HCT116 (cell line): ENCODE data around the gene ADGRA1.

Source experiments
- CEBPB ChIP-seq: IDR thresholded peaks from 2 replicates; pipeline ENCODE4 v1.6.1; 2012; ENCODE audit warnings: low read depth
- EGR1 ChIP-seq: IDR thresholded peaks from 2 replicates; pipeline ENCODE4 v1.6.1; 2012; ENCODE audit warnings: low read depth
- ELF1 ChIP-seq: IDR thresholded peaks from 2 replicates; pipeline ENCODE4 v1.6.1; 2012; ENCODE audit warnings: low read depth, borderline replicate concordance
- EZH2 ChIP-seq: fragments of 200-600 bp; sonication (generic); IDR thresholded peaks from 2 replicates; pipeline ENCODE4 v1.6.1; 2017; ENCODE audit warnings: antibody characterized with exemption, mixed run types
- FOSL1 ChIP-seq: IDR thresholded peaks from 2 replicates; pipeline ENCODE4 v1.6.1; 2012; ENCODE audit warnings: low read depth
- JUND ChIP-seq: IDR thresholded peaks from 2 replicates; pipeline ENCODE4 v1.6.1; 2012
- POLR2A ChIP-seq: IDR thresholded peaks from 2 replicates; pipeline ENCODE4 v1.7.0; 2011; ENCODE audit warnings: borderline replicate concordance; ENCODE audit not compliant: insufficient read depth, insufficient read length; ENCODE audit errors: extremely low read depth
- POLR2AphosphoS5 ChIP-seq: IDR thresholded peaks from 2 replicates; pipeline ENCODE4 v1.6.1; 2011; ENCODE audit warnings: mild to moderate bottlenecking, low read depth, low read length, moderate library complexity
- RAD21 ChIP-seq: IDR thresholded peaks from 2 replicates; pipeline ENCODE4 v1.6.1; 2012; ENCODE audit warnings: low read depth, mild to moderate bottlenecking
- SIN3A ChIP-seq: IDR thresholded peaks from 2 replicates; pipeline ENCODE4 v1.6.1; 2012; ENCODE audit warnings: low read depth
- YY1 ChIP-seq: IDR thresholded peaks from 2 replicates; pipeline ENCODE4 v1.6.1; 2011; ENCODE audit warnings: low read length, low read depth, moderate library complexity, mild to moderate bottlenecking; ENCODE audit not compliant: insufficient replicate concordance; ENCODE audit errors: extremely low read depth
- ZNF274 ChIP-seq: fragments of 200-500 bp; sonication (Bioruptor generic); IDR thresholded peaks from 2 replicates; pipeline ENCODE4 v1.6.1; 2014; ENCODE audit warnings: mild to moderate bottlenecking, low read depth, low read length, inconsistent platforms
- TF ChIP-seq, protein P1 (sequence below): IDR thresholded peaks from 2 replicates; pipeline ENCODE4 v1.6.1; 2012; ENCODE audit warnings: low read depth
- TF ChIP-seq, protein P2 (sequence below), 3 experiments: fragments of 200-600 bp in 1 of 3; sonication (generic) in 1 of 3; IDR thresholded peaks in 2 of 3; conservative IDR thresholded peaks in 1 of 3; 2 replicates each; pipeline ENCODE4 v1.5.1; 2012 to 2017; ENCODE audit warnings: low read depth in 2 of 3, low read length in 2 of 3, antibody characterized with exemption in 1 of 3, borderline replicate concordance in 1 of 3, control low read depth in 1 of 3, mild to moderate bottlenecking in 1 of 3, mixed read lengths in 1 of 3, mixed run types in 1 of 3, moderate library complexity in 1 of 3; ENCODE audit not compliant: insufficient read depth in 1 of 3

DNA sequence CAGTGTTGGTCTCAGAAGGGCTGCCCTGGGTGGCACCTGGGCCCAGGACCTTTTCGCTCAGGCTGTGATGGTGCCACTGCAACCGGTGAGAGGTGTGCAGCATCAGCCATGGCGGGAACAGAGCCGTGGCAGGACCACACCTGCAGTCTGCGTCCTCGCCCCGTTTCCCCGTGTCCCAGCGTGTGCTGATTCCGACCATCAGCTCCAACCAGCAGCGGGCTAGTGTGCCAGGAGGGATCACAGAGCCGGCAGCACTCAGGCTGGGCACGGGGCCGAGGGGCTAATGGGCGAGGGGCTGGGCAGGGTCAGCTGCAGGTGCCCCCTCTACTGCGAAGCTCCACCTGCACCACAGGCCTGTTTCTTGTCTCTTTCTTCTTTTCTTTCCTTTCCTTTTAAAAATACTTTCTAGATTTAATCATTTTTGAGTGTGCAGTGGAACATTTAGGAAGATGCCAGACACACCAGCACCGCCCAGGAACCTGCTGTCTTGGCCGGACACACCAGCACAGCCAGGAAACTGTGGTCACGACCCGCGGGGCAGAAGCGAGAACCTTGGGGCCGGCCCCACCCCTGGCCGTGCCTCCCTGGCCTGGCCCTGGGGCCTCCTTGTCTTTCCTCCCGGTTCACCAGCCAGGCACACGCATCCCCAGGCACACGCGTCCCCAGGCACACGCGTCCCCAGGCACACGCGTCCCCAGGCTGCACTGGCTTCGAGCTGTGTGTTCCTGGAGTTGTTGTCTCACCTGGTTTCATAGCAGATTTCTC is 34.6 kb downstream of the ADGRA1 start:
- TF ChIP-seq, protein P1, sequence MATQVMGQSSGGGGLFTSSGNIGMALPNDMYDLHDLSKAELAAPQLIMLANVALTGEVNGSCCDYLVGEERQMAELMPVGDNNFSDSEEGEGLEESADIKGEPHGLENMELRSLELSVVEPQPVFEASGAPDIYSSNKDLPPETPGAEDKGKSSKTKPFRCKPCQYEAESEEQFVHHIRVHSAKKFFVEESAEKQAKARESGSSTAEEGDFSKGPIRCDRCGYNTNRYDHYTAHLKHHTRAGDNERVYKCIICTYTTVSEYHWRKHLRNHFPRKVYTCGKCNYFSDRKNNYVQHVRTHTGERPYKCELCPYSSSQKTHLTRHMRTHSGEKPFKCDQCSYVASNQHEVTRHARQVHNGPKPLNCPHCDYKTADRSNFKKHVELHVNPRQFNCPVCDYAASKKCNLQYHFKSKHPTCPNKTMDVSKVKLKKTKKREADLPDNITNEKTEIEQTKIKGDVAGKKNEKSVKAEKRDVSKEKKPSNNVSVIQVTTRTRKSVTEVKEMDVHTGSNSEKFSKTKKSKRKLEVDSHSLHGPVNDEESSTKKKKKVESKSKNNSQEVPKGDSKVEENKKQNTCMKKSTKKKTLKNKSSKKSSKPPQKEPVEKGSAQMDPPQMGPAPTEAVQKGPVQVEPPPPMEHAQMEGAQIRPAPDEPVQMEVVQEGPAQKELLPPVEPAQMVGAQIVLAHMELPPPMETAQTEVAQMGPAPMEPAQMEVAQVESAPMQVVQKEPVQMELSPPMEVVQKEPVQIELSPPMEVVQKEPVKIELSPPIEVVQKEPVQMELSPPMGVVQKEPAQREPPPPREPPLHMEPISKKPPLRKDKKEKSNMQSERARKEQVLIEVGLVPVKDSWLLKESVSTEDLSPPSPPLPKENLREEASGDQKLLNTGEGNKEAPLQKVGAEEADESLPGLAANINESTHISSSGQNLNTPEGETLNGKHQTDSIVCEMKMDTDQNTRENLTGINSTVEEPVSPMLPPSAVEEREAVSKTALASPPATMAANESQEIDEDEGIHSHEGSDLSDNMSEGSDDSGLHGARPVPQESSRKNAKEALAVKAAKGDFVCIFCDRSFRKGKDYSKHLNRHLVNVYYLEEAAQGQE, result no peak
- TF ChIP-seq EZH2 (no peak), CEBPB (no peak), FOSL1 (no peak), YY1 (no peak), POLR2AphosphoS5 (no peak), SIN3A (no peak), RAD21 (no peak), POLR2A (no peak), ZNF274 (no peak), EGR1 (no peak), JUND (no peak), ELF1 (no peak)
- TF ChIP-seq, protein P2, sequence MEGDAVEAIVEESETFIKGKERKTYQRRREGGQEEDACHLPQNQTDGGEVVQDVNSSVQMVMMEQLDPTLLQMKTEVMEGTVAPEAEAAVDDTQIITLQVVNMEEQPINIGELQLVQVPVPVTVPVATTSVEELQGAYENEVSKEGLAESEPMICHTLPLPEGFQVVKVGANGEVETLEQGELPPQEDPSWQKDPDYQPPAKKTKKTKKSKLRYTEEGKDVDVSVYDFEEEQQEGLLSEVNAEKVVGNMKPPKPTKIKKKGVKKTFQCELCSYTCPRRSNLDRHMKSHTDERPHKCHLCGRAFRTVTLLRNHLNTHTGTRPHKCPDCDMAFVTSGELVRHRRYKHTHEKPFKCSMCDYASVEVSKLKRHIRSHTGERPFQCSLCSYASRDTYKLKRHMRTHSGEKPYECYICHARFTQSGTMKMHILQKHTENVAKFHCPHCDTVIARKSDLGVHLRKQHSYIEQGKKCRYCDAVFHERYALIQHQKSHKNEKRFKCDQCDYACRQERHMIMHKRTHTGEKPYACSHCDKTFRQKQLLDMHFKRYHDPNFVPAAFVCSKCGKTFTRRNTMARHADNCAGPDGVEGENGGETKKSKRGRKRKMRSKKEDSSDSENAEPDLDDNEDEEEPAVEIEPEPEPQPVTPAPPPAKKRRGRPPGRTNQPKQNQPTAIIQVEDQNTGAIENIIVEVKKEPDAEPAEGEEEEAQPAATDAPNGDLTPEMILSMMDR (IDR thresholded peaks at IDR 0.05 in 2 of 3, conservative IDR thresholded peaks at IDR 0.05 in 1 of 3; ENCODE audit: borderline replicate concordance in 1 of 3, insufficient read depth in 1 of 3, low read depth in 2 of 3, low read length in 2 of 3), result no peak
